NCI-H524 treated with DMSO at 0.1 percent for 48 hours (cell line): ENCODE measurements around the gene PCNX4.

ENCODE experiments used
- DNase-seq: peaks from one replicate; lab custom pipeline; 2025; lab: John Stamatoyannopoulos, UW

Gene PCNX4

GRCh38 chr14:60102389-60102788, 10.7 kb downstream of the PCNX4 start:
- DNase-seq = no peak

DNA sequence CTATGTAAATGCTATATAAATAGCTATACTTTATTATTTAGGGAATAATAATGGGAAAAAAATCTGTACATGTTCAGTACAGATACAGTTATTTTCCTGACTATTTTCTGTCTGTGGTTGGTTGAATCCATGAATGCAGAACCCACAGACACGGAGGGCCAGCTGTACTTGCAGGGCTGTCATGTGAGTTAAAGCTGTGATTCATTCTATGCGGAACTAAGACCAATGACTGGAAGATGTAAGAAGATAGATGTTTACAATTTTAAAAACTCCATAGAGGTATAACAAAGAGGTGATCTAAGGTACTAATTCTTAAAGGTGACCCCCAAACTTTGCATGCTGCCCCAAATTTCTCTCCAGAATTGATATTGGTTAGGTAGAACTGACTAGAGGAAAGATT, 14.6 kb downstream of the PCNX4 start:
- no peak for DNase-seq

GRCh38 chr14:60107477-60107876, 15.8 kb downstream of the PCNX4 start:
- DNase-seq = no peak

DNA sequence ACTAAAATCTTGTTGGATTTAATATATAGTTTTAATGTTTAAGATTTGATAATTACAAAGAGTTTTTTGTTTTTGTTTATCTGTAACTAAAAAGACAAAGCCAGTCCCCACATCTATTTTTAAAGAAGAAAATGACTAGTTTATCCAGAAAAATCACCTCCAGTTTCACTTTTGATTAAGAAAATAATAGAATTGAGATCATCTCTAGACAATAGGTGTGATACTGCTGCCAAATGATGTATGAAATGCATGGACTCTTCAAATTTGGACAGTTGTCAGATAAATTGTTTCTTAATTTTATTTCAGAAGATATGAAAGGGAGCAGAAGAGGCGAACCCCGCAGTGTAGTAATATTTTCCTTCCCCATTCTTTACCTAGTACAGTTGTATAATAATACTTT, 20.0 kb downstream of the PCNX4 start:
- DNase-seq = no peak

- no peak for DNase-seq
These were observed 23.2 kb downstream of the PCNX4 start for GRCh38 chr14:60114881-60115280.

DNA sequence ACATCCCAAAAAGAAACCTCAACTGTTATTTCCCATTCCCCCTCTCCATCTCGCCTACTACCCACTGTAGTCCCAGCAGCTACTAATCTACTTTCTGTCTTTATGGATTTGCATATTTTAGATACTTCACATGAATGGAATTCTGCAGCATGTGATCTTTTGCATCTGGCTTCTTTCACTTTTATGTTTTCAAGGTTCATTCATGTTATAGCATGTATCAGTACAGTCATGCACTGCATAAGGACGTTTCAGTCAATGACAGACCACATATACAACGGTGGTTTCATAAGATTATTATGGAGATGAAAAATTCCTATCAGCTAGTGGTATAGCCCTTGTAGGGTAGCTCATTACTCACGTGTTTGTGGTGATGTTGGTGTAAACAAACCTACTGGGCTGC, 24.5 kb downstream of the PCNX4 start:
- DNase-seq = no peak

- DNase-seq = no peak
These were observed 34.2 kb downstream of the PCNX4 start for GRCh38 chr14:60125918-60126317.

GRCh38 chr14:60133487-60133886, 41.8 kb downstream of the PCNX4 start:
- DNase-seq = no peak

- no peak for DNase-seq
These were observed 43.0 kb downstream of the PCNX4 start for GRCh38 chr14:60134702-60135101.

- DNase-seq = peak; percentile 60
These were observed 60.0 kb downstream of the PCNX4 start for GRCh38 chr14:60151715-60152114.

DNA sequence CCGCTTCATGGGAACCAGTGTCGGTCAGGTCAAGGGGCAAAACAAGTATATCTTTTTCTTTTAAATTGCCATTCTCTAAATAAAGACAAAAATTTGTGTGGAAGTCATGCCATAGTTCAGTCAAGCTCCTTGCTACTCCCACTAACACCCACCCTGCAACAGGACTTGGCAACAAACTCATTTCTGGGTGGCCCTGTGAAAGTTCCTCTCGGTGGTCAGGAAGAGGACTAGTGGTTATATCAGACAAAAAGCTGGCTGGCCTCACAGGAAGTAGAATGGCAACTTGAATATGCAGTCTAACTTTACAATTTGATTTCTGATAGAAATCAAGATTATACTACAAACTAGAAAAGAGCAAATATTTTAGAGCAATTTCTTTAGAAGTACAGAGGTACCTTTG, 62.3 kb downstream of the PCNX4 start:
- no peak for DNase-seq

DNA sequence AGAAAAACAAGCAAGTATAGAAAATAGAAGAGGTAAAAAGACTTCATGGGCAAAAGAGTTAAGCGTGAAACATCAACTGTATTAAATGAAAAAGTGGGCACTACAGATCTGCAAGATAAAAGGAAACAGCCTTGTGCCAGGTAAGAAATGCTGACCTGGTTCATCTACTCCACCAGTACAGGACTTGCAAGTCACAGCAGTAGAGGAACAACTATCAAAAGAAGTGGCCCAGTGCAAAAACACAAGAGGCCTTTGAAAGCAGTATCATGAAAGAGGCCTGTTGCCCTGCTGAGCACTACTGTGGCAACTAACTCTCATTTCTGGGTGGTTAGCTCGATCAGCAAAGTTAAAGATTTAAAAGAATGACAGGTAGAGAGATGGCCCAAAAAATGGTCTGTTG, 62.9 kb downstream of the PCNX4 start:
- DNase-seq = no peak

- DNase-seq = no peak
These were observed 68.7 kb downstream of the PCNX4 start for GRCh38 chr14:60160422-60160821.

DNA sequence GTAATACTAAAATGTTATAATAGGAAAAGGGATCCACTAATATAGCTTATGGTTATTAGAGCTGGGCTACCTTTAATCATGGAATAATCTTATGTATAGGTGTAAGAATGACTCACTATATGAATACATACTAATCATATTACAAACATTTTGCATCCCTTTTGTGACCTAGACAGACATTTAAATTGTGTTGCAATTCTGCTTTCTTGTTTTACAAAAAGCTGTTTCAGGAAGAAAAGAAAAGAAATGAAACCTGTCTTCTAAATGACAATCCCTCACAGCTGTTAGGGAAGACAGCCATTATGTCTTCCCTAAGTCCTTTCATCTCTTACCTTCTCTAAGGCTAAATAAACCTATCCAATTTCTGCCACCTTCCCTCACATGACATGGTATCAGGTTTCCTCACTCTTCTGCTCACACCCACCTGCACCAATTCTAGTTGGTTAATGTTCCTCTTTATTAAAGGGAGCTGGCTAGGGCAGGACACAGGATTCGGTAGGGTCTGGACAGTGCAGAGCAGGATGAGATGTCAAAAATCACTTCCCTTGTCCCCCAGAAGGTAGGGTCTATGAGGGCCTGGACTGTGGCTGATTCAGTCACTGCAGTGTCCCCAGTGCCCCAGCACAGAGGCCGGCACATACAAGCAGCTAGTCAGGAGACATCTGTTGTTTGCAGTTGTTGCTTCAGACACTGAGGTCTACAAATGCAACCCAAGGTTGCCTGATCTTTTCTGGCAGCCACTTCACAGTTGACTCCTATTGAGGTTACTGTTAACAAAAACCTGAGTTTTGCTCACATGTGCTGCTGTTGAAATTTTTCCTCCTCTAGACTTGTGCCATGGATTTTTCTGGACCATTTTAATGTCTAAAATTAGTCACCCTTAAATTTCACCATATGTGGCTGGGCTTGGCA, 69.7 kb downstream of the PCNX4 start:
- DNase-seq = peak; percentile 87

GRCh38 chr14:60163693-60164092, 72.0 kb downstream of the PCNX4 start:
- no peak for DNase-seq

GRCh38 chr14:60164404-60164711, 72.6 kb downstream of the PCNX4 start:
- no peak for DNase-seq

DNA sequence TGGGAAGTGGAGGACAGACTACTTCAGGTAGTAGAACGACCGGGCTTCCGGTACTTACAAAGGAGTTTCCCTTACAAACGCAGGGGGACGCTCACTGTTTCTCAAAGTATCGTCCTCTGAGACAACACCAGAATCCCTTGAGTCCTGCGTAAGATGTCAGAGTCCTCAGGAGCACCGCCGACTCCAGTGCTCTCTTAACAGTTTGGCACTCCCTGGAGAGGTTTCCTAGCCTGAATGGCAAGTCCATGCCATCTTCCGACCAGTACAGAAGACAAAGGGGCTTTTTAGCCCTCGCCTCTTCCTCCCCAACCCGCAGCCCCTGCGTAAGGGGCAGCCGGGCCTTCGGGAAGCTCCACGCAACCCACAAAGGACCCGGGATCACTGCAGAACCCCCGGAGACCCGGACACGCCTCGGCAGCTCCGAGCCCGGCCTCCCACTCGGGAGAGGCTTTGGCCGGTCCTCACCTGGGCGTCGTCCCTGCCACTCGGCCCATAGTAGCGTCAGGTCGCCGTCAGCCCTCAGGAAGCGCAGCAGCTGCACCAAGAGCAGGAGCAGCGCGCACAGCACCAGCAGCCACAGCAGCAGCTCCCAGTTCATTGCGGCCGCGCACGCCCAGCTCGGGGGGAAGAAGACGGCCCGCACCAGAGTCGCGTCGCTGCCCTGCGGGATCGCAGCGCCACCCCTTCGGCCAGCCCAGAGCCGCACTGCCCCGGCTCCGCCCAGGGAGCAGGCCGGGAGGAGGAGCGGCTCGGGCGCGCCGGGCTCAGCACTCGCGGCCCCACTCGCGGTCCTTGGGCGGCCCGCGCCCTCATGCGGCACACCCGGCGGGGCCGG, 73.2 kb downstream of the PCNX4 start, which contains the start of gene DHRS7:
TSS of gene DHRS7 (minus strand) at position 687 of the 835 bp plus-strand sequence. CDS start at position 598, 89 bp downstream.
- DNase-seq = peak; percentile 66

DNA sequence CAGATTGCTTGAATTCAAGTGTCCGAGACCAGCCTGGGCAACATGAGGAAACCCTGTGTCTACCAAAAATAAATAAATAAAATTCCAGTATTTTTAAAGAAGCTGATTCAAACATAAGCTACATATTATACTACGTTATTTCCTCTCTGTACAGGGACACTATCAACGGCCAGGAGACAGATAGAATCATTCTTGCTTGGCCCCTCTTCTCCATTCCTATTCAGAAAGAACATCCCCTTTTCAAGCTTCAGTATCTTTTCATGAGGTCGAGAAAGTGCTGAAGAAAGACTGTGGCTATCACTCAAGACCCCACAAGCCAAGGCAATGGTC, 73.8 kb downstream of the PCNX4 start:
- DNase-seq = no peak

GRCh38 chr14:60166142-60166541, 74.4 kb downstream of the PCNX4 start:
- no peak for DNase-seq

DNA sequence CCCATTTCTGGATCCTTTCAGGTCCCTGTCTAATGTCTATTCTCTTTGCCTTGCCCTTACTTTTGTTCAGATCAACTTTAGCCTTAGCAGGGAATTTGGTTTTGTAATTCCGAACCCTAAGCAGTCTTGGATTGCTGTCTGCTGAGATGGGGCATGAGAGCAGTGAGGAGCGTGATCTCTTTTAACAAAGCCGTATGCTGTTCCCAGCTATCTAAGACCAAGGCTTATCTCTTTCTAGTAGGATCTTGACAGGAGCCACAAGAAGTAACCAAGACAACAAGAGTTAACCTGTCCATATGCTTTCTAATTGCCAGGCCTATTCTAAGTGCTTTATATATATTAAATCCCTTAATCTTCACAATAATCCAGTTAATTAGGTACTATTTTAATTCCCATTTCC, 78.0 kb downstream of the PCNX4 start:
- peak; percentile 99 for DNase-seq

DNA sequence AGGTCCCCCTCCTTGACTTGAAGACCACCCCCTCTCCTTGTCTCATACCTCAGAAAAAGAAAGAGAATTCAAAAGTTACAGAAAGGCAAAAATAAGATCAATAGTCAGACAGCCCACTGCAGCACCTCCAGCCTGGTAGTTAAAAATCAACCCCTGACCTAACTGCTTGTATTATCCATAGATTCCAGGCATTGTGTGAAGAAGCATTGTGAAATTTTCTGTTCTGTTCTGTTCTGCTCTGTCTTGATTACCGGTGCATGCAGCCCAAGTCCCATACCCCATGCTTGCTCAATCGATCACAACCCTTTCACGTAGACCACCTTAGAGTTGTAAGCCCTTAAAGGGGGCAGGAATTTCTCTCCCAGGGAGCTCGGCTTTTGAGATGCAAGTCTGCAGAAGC, 79.2 kb downstream of the PCNX4 start:
- DNase-seq = no peak

DNA sequence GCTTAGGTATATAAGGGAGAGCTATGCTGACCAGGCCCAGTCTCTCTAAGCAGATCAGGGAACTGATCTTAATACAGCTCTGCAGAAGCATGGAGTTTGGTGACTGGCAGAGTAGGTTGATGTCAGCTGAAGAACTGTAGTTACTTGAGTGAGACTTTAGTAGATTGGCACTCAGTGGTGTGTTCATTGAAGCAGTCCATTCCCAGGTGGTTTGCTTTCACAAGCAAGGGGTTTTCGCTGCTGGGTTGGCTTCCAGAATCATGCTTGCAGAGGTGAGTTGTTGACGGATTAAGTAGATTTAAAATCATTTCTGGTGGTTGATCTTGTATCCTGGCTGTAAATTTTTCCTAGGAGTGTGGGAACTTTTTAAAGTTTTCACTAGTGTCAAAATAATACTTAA, 80.0 kb downstream of the PCNX4 start:
- peak; percentile 84 for DNase-seq
